Measurements from ENCODE around the gene SLC25A41. TPM values are rescaled to one million over a fixed set of nuclear protein-coding genes. Genes with fewer than 3 reads are reported as not detected.

Gene SLC25A41
- total and polyA plus RNA-seq, 9 of the 15 experiments (the other 6 are each of a cell fraction or from before 2014, with no cell fraction given): 0.08 to 4.2 (median 1.6) TPM

- TF ChIP-seq, protein P1, sequence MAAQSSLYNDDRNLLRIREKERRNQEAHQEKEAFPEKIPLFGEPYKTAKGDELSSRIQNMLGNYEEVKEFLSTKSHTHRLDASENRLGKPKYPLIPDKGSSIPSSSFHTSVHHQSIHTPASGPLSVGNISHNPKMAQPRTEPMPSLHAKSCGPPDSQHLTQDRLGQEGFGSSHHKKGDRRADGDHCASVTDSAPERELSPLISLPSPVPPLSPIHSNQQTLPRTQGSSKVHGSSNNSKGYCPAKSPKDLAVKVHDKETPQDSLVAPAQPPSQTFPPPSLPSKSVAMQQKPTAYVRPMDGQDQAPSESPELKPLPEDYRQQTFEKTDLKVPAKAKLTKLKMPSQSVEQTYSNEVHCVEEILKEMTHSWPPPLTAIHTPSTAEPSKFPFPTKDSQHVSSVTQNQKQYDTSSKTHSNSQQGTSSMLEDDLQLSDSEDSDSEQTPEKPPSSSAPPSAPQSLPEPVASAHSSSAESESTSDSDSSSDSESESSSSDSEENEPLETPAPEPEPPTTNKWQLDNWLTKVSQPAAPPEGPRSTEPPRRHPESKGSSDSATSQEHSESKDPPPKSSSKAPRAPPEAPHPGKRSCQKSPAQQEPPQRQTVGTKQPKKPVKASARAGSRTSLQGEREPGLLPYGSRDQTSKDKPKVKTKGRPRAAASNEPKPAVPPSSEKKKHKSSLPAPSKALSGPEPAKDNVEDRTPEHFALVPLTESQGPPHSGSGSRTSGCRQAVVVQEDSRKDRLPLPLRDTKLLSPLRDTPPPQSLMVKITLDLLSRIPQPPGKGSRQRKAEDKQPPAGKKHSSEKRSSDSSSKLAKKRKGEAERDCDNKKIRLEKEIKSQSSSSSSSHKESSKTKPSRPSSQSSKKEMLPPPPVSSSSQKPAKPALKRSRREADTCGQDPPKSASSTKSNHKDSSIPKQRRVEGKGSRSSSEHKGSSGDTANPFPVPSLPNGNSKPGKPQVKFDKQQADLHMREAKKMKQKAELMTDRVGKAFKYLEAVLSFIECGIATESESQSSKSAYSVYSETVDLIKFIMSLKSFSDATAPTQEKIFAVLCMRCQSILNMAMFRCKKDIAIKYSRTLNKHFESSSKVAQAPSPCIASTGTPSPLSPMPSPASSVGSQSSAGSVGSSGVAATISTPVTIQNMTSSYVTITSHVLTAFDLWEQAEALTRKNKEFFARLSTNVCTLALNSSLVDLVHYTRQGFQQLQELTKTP (IDR thresholded peaks at IDR 0.05; ENCODE audit: low read depth in 1 of 2, partially characterized antibody in 2 of 2): peak in 1 of 2 experiments; percentile 70
- peak; percentile 72 for TF ChIP-seq POLR2G (IDR thresholded peaks at IDR 0.05; ENCODE audit: low read depth, low read length)
- TF ChIP-seq ZNF384 (IDR thresholded peaks at IDR 0.05; ENCODE audit: low read depth, low read length): no peak
- peak; percentile 63; the same call in 1 of the 2 replicates for TF ChIP-seq PHF8 (IDR thresholded peaks at IDR 0.05; ENCODE audit: borderline replicate concordance, low read length)
- no peak; the same call in 1 of the 2 replicates for TF ChIP-seq DIDO1 (tag; IDR thresholded peaks at IDR 0.05; ENCODE audit: low read depth)
- TF ChIP-seq TEAD4 (IDR thresholded peaks at IDR 0.05; ENCODE audit: low read length): peak; percentile 51; the same call in 1 of the 2 replicates
- TF ChIP-seq TEAD4 (CRISPR knock-in tag; IDR thresholded peaks at IDR 0.05; ENCODE audit: borderline replicate concordance): peak; percentile 90; the same call in 1 of the 2 replicates
- TF ChIP-seq NFIC (IDR thresholded peaks at IDR 0.05): 0 out of 2 replicates have a peak, but pooled peaks have one; percentile 25
- TF ChIP-seq ELF4 (CRISPR knock-in tag; IDR thresholded peaks at IDR 0.05): no peak
- TF ChIP-seq, protein P2, sequence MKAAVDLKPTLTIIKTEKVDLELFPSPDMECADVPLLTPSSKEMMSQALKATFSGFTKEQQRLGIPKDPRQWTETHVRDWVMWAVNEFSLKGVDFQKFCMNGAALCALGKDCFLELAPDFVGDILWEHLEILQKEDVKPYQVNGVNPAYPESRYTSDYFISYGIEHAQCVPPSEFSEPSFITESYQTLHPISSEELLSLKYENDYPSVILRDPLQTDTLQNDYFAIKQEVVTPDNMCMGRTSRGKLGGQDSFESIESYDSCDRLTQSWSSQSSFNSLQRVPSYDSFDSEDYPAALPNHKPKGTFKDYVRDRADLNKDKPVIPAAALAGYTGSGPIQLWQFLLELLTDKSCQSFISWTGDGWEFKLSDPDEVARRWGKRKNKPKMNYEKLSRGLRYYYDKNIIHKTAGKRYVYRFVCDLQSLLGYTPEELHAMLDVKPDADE (conservative IDR thresholded peaks at IDR 0.05; ENCODE audit: control insufficient read depth, low read depth, low read length): peak; percentile 73
- 0 out of 4 replicates have a peak, but pooled peaks of 1 of the 2 experiments have one; percentile 26 for TF ChIP-seq SIX5 (IDR thresholded peaks at IDR 0.05; ENCODE audit: borderline replicate concordance in 1 of 2, insufficient read depth in 1 of 2, low read depth in 1 of 2, low read length in 2 of 2)
- TF ChIP-seq RAD21 (CRISPR knock-in tag; conservative IDR thresholded peaks at IDR 0.05 in 1 of 2, IDR thresholded peaks at IDR 0.05 in 1 of 2): no peak
- peak; percentile 93 for TF ChIP-seq RNF2 (IDR thresholded peaks at IDR 0.05)
- TF ChIP-seq FOS (IDR thresholded peaks at IDR 0.05; ENCODE audit: extremely low read depth, insufficient read length): peak; percentile 99
- TF ChIP-seq FOXK2 (conservative IDR thresholded peaks at IDR 0.05 in 1 of 2, IDR thresholded peaks at IDR 0.05 in 1 of 2; ENCODE audit: low read depth in 2 of 2): peak in 1 of 2 experiments; percentile 87; a peak in 3 of 4 replicates
- peak; percentile 82; the same call in 1 of the 2 replicates for TF ChIP-seq ZNF224 (CRISPR knock-in tag; IDR thresholded peaks at IDR 0.05)
These were observed 8.4 kb downstream of the SLC25A41 start (continued) for GRCh38 chr19:6424939-6425731.
